Hepatocyte (in vitro differentiated cells): ENCODE measurements around the gene BTG1. TPM values are rescaled to one million over a fixed set of nuclear protein-coding genes. Genes with fewer than 3 reads are reported as not detected.

Experiments used
- DNase-seq: peaks from one replicate; pipeline ENCODE4 v3.0.0-alpha.2; 2016; ENCODE audit warnings: low spot score
- H2AFZ ChIP-seq: fragments of 200-600 bp; sonication (generic); 2 replicates; pipeline ENCODE4 v1.6.0; 2016; ENCODE audit warnings: antibody characterized with exemption, mild to moderate bottlenecking
- H3K27ac ChIP-seq: fragments of 200-600 bp; sonication (generic); 2 replicates; pipeline ENCODE4 v1.5.1; 2016; ENCODE audit warnings: mild to moderate bottlenecking
- H3K27me3 ChIP-seq: fragments of 200-600 bp; sonication (generic); 2 replicates; pipeline ENCODE4 v1.6.1; 2016
- H3K36me3 ChIP-seq: fragments of 200-600 bp; sonication (generic); replicated peaks from 2 replicates; pipeline ENCODE4 v1.5.1; 2016; ENCODE audit warnings: low read depth; ENCODE audit not compliant: insufficient read depth
- H3K4me1 ChIP-seq: fragments of 200-600 bp; sonication (generic); 2 replicates; pipeline ENCODE4 v1.5.1; 2016; ENCODE audit warnings: mild to moderate bottlenecking, moderate library complexity; ENCODE audit not compliant: insufficient read depth
- H3K4me2 ChIP-seq: fragments of 200-600 bp; sonication (generic); 2 replicates; pipeline ENCODE4 v1.6.0; 2016
- H3K4me3 ChIP-seq: fragments of 200-600 bp; sonication (generic); 2 replicates; pipeline ENCODE4 v1.5.1; 2016; ENCODE audit warnings: mild to moderate bottlenecking
- H3K79me2 ChIP-seq: fragments of 200-600 bp; sonication (generic); 2 replicates; pipeline ENCODE4 v1.6.0; 2017; ENCODE audit warnings: mild to moderate bottlenecking
- H3K9me2 ChIP-seq: fragments of 200-600 bp; sonication (generic); replicated peaks from 2 replicates; pipeline ENCODE4 v1.6.0; 2017; ENCODE audit warnings: mild to moderate bottlenecking; ENCODE audit not compliant: insufficient read depth
- H3K9me3 ChIP-seq: fragments of 200-600 bp; sonication (generic); 2 replicates; pipeline ENCODE4 v1.5.1; 2016; ENCODE audit warnings: low read depth, mild to moderate bottlenecking
- H4K20me1 ChIP-seq: fragments of 200-600 bp; sonication (generic); 2 replicates; pipeline ENCODE4 v1.6.0; 2016; ENCODE audit warnings: mild to moderate bottlenecking; ENCODE audit not compliant: insufficient read depth, poor library complexity, severe bottlenecking
- CTCF ChIP-seq: fragments of 200-600 bp; sonication (generic); IDR thresholded peaks from 2 replicates; pipeline ENCODE4 v1.5.1; 2016; ENCODE audit warnings: antibody characterized with exemption, mild to moderate bottlenecking; ENCODE audit not compliant: poor library complexity
- EZH2 ChIP-seq: fragments of 200-600 bp; sonication (generic); IDR thresholded peaks from 2 replicates; pipeline ENCODE4 v1.6.1; 2016; ENCODE audit warnings: antibody characterized with exemption, mild to moderate bottlenecking, borderline replicate concordance
- EZH2phosphoT487 ChIP-seq: fragments of 200-600 bp; sonication (generic); IDR thresholded peaks from one replicate; pipeline ENCODE4 v1.6.1; 2018; ENCODE audit warnings: antibody characterized with exemption, mild to moderate bottlenecking, low read depth, moderate library complexity; ENCODE audit not compliant: unreplicated experiment, severe bottlenecking
- WGBS: methylation state at CpG from one replicate; pipeline ENCODE4 v1.1.6; 2016; ENCODE audit warnings: low lambda C conversion rate; ENCODE audit errors: missing lambda C conversion rate; 5-methylcytosine and 5-hydroxymethylcytosine counted together
- polyA plus RNA-seq: library from polyadenylated mRNA; unstranded; fragments of >200 nt; fragmentation: Nextera tagmentation; extraction: Ambion mirVana; gene quantifications from 2 replicates; pipeline ENCODE4 v1.2.1, GENCODE V29; 2016
- total RNA-seq: library from RNA; depleted of rRNA; stranded (reverse); fragments of >200 nt; gene quantifications from 2 replicates; pipeline ENCODE4 v1.2.3, GENCODE V29; 2014

Gene BTG1
- total and polyA plus RNA-seq, 2 experiments from 2014 or later = 72.0 to 146 TPM

GRCh38 chr12:92118826-92119536 is 26.7 kb downstream of the BTG1 start:
- Histone ChIP-seq H3K27ac (no peak overlapping the region), H3K9me3 (peaks cover 4% of the 10 kb centered on the region), H3K27me3 (no peaks in the 10 kb centered on the region), H3K4me1 (no peaks in the 10 kb centered on the region), H4K20me1 (no peaks in the 10 kb centered on the region), H2AFZ (no peak overlapping the region), H3K4me3 (no peak overlapping the region), H3K79me2 (peaks cover 14% of the 10 kb centered on the region), H3K36me3 (no peaks in the 10 kb centered on the region), H3K4me2 (no peak overlapping the region), H3K9me2 (no peaks in the 10 kb centered on the region)
- no peak for TF ChIP-seq EZH2
- TF ChIP-seq CTCF = no peak
- no peak for TF ChIP-seq EZH2phosphoT487
- 97% methylated on average over 2 of the region's 2 CpGs for WGBS
- no peak for DNase-seq

- H3K9me2 ChIP-seq = no peaks in the 10 kb centered on the region
- peaks cover 5% of the 10 kb centered on the region for H3K79me2 ChIP-seq
- no peaks in the 10 kb centered on the region for H3K36me3 ChIP-seq
- peaks cover 2% of the 10 kb centered on the region for H3K9me3 ChIP-seq
- H2AFZ ChIP-seq = no peak overlapping the region
- H3K27ac ChIP-seq = no peak overlapping the region
- H3K27me3 ChIP-seq = no peaks in the 10 kb centered on the region
- no peak overlapping the region for H3K4me2 ChIP-seq
- TF ChIP-seq EZH2phosphoT487 = no peak
- no peak for TF ChIP-seq EZH2
- no peak for TF ChIP-seq CTCF
- no peak overlapping the region for H3K4me3 ChIP-seq
- WGBS = 81% methylated on average over 2 of the region's 2 CpGs
- no peak for DNase-seq
- no peaks in the 10 kb centered on the region for H4K20me1 ChIP-seq
- H3K4me1 ChIP-seq = no peaks in the 10 kb centered on the region
These were observed 30.8 kb downstream of the BTG1 start for GRCh38 chr12:92114834-92115233.

- Histone ChIP-seq H3K9me3 (no peaks in the 10 kb centered on the region), H4K20me1 (no peaks in the 10 kb centered on the region), H3K27ac (no peak overlapping the region), H3K79me2 (peaks cover 5% of the 10 kb centered on the region), H3K27me3 (no peaks in the 10 kb centered on the region), H3K4me1 (peaks cover 14% of the 10 kb centered on the region), H3K9me2 (no peaks in the 10 kb centered on the region), H3K4me2 (no peak overlapping the region), H2AFZ (no peak overlapping the region), H3K4me3 (no peak overlapping the region), H3K36me3 (no peaks in the 10 kb centered on the region)
- no peak for TF ChIP-seq EZH2phosphoT487
- no peak for TF ChIP-seq CTCF
- no peak for TF ChIP-seq EZH2
- DNase-seq = no peak
These were observed 34.4 kb downstream of the BTG1 start for GRCh38 chr12:92111256-92111655.
